ENCODE measurements around the gene ALDH1L1. TPM values are rescaled to one million over a fixed set of nuclear protein-coding genes. Genes with fewer than 3 reads are reported as not detected.

The ALDH1L1 gene
- total and polyA plus RNA-seq, 2 of the 4 experiments (the other 2 are of a cell fraction), result not detected

DNA sequence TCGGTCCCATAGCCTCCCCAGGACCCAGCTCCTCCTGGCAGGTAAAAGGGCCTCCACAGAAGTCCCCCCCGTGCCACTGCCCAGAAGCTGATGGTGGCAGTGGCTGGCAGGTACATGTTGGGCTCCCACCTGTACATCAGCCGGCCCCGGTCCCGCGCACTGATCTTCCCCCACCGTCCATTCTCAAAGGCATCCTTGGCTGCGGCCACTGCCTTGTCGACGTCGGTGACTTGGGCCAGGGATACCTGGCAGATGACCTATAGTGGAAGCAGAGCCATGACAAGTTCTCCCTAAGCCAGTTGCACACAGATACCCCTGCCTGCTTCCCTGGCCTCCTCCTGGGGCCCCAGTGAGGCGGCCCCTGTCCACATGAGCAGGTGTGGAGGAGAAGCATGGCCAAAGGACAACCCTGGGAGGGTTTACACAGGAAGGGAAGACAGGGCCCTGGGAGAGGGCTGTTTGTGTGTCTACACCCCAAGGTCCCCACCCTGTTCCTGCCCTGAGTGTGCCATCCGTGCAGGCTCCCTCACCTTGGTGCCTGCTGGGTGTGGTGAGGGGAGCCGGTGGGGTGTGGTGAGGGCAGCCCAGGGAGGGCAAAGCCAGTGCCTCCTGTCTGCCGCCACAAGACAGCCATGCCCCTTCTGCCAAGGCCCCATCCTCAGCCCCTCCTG, 44.8 kb downstream of the ALDH1L1 start:
- Histone ChIP-seq H4K91ac (ENCODE audit: insufficient read depth, low read depth, low read length) (no peak overlapping the region), H4K8ac (ENCODE audit: low read depth in 2 of 2, low read length in 2 of 2) (no peak overlapping the region), H2BK15ac (ENCODE audit: low read depth, low read length) (no peak overlapping the region), H2AK9ac (replicated peaks; ENCODE audit: low read depth, low read length, poor library complexity) (no peak overlapping the region), H3K14ac (replicated peaks; ENCODE audit: low read depth, low read length) (no peak overlapping the region), H3K4ac (ENCODE audit: low read depth, low read length) (no peak overlapping the region), H2AFZ (replicated peaks; ENCODE audit: low read length, poor library complexity) (no peak overlapping the region), H3K23ac (ENCODE audit: low read depth, low read length) (no peak overlapping the region), H2BK120ac (ENCODE audit: low read depth, low read length) (no peak overlapping the region), H3K9me3 (ENCODE audit: control insufficient read depth, insufficient read depth, low read length) (peaks cover 2% of the 10 kb centered on the region; the same call in 1 of the 2 replicates), H3K27me3 (ENCODE audit: control insufficient read depth, insufficient read depth, low read length) (peaks cover 39% of the 10 kb centered on the region), H3K56ac (ENCODE audit: extremely low read depth, insufficient read depth, low read length) (no peak overlapping the region), H4K20me1 (ENCODE audit: insufficient read depth, low read length) (no peaks in the 10 kb centered on the region), H2AK5ac (ENCODE audit: low read depth, low read length) (no peak overlapping the region), H3K4me3 (ENCODE audit: insufficient read depth, low read depth, low read length) (no peak overlapping the region), H3K9ac (ENCODE audit: low read depth, low read length) (no peak overlapping the region), H4K5ac (ENCODE audit: low read depth, low read length) (no peak overlapping the region), H3K18ac (ENCODE audit: low read depth, low read length) (no peak overlapping the region), H3K79me1 (ENCODE audit: low read depth in 1 of 2, low read length in 2 of 2) (no peaks in the 10 kb centered on the region), H3K9me1 (ENCODE audit: insufficient read depth, low read length) (no peaks in the 10 kb centered on the region), H3K4me1 (ENCODE audit: control insufficient read depth, insufficient read depth, low read length) (no peaks in the 10 kb centered on the region), H2BK5ac (ENCODE audit: low read depth, low read length, poor library complexity, severe bottlenecking) (no peak overlapping the region), H3K36me3 (ENCODE audit: control insufficient read depth, insufficient read depth, low read length) (no peaks in the 10 kb centered on the region), H3K4me2 (ENCODE audit: low read depth, low read length) (no peak overlapping the region), H2BK20ac (ENCODE audit: low read depth, low read length) (no peak overlapping the region), H3K27ac (ENCODE audit: insufficient read depth, low read length) (no peak overlapping the region)
- ChIA-PET POLR2A (ENCODE audit: unreplicated experiment) (no interaction called here), CTCF (no interaction called here)
- in situ Hi-C loops (cut with MboI; ENCODE audit: low sequenced_read_pairs), result no loop called here
- TF ChIP-seq NFE2L2 (IDR thresholded peaks at IDR 0.05; ENCODE audit: low read depth, low read length), result no peak
- no peak for TF ChIP-seq FOS (IDR thresholded peaks at IDR 0.05; ENCODE audit: low read depth, low read length)
- no peak for TF ChIP-seq POLR2A (IDR thresholded peaks at IDR 0.05; ENCODE audit: low read depth, low read length)
- TF ChIP-seq RAD21 (IDR thresholded peaks at IDR 0.05; ENCODE audit: low read length), result no peak
- TF ChIP-seq MXI1 (IDR thresholded peaks at IDR 0.05; ENCODE audit: borderline replicate concordance, low read depth, low read length), result no peak
- TF ChIP-seq, protein P1, sequence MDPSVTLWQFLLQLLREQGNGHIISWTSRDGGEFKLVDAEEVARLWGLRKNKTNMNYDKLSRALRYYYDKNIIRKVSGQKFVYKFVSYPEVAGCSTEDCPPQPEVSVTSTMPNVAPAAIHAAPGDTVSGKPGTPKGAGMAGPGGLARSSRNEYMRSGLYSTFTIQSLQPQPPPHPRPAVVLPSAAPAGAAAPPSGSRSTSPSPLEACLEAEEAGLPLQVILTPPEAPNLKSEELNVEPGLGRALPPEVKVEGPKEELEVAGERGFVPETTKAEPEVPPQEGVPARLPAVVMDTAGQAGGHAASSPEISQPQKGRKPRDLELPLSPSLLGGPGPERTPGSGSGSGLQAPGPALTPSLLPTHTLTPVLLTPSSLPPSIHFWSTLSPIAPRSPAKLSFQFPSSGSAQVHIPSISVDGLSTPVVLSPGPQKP (IDR thresholded peaks at IDR 0.05; ENCODE audit: borderline replicate concordance, low read depth, low read length), result no peak
- no peak for TF ChIP-seq BHLHE40 (IDR thresholded peaks at IDR 0.05; ENCODE audit: low read depth, low read length)
- TF ChIP-seq CEBPB (IDR thresholded peaks at IDR 0.05; ENCODE audit: low read depth, low read length), result no peak
- TF ChIP-seq MAZ (IDR thresholded peaks at IDR 0.05; ENCODE audit: borderline replicate concordance, low read depth, low read length), result no peak
- no peak for TF ChIP-seq MAFK (IDR thresholded peaks at IDR 0.05; ENCODE audit: low read depth, low read length)
- TF ChIP-seq SMC3 (IDR thresholded peaks at IDR 0.05; ENCODE audit: low read depth, low read length), result no peak
- no peak for TF ChIP-seq RCOR1 (IDR thresholded peaks at IDR 0.05; ENCODE audit: insufficient replicate concordance, low read length)
- dilution Hi-C loops (cut with HindIII; ENCODE audit: low sequenced_read_pairs, unreplicated experiment), result no loop called here
- intact Hi-C loops (cut with micrococcal nuclease), result loop anchor here (10.0 kb wide), 1 partner anchor 339 kb away; the partner anchor contains the start of gene ZXDC
- WGBS, 2 experiments (ENCODE audit: extremely low coverage in 2 of 2, insufficient read length in 1 of 2), result 72% methylated on average over 2 of the region's 15 CpGs; no CpG with 5 or more reads in 1 of the 2 experiments
- BruUV-seq (replicated peaks), result no TSS peak
- ATAC-seq (ENCODE audit: low read depth) (no peak), DNase-seq (no peak)
